CD4-positive, alpha-beta T cell treated with Interleukin-21 for 1 hour (primary cell): ENCODE data around the gene IGFN1.
"Not testable (repeated sequence)": the region's sequence is repeated elsewhere in the genome, so short reads cannot be mapped to it uniquely, and the experiment has no call there.

Source experiments
- DNase-seq: peaks from one replicate; pipeline ENCODE4 v3.0.0-alpha.2; 2020

IGFN1 gene

DNA sequence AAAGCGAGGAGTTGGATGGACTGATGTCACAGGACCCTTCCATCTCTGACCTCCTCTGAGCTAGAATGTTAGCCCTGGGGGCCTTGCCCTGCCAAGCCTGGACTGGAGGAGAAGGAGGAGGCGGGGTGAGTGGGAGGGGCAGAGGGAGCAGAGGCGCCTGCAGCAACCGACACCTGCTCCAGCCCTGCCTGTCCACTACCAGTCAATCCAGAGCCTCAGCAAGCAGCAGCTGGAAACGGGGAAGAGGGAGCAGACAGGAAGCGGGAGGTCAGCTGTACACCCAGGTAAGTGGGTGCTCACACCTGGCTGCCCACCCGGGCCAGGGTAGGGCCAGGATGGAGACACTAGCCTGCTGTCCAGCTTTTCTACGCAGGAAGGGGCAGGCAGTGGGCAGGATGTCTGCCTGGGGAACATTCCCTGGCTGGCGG, at the start of gene IGFN1:
Gene IGFN1, plus strand, starts transcription at position 201 of the 428 bp plus-strand sequence. CDS start 2,470 bp downstream, outside the sequence.
- no peak for DNase-seq

DNA sequence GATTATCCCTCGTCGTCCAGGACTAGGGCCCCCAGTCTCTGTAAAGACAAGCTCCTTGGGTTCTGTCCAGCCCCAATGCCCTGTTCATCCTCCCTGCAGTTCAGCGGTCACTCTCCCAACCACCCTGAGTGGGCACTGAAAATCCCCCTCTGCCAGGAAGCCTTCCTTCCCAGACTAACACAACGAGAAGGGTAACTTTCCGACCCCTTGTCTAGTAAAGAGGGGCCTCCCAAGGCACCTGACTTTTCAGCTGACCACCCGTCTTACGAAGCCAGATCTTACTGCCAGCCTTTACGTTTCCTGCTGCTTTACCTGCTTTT, 49.7 kb upstream of the IGFN1 start:
- DNase-seq, result no peak

DNA sequence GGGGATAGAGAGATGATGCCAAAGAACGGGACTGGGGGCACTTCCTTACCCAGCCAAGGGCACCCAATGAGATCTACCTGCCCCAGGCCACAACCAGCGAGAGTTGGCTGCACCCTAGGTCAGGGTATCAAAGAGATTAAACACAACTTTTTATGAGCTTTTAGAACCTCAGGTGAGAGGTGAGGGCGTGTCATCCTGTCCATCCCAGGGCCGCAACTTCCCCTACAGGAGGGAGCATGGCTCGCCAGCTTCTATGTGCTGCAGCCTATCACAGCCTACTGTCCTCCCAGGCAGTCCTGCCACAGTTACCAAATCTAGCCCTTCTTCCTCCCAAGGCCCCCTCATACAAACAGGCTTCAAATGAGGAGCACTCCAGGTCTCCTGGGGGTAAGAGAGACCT, 49.2 kb upstream of the IGFN1 start:
- DNase-seq, result no peak

DNA sequence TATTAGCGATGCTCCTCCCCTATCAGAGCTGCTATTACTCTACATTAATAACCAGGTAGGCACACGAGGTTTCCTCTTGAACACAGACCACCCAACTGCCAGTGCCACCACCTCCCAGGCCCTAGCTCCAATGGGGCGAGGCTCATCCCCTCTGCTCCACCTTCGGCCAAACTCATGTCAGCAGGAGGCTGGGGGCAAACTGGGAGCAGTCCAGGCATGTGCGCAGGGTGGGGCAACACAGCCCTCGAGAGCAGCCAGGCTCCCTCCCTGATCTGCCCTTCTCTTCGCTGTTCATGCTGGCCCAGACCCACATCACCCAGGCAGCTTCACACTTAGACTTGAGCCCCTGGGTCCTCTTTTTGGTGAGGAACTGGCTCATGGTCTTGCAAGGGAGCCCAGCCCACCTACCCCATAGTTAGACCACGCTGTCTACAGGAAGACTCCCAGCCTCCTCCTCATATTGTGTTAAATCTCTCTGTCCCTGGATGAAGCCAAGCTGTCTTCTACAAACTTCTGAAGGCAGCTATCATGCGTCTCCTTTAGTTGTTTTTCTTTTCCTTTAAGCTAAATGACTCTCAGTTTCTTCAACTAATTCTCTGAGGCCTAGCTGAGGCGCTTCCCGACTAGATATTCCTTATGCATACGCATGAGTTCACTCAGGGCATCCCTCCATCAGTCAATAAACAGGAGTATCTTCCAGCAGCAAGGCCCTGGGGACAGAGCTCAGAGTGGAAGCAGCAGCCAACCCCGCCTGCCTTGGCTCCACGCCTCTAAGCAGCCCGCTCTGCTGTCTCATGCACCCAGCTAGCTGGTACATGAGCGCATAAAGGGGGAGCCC, 48.4 kb upstream of the IGFN1 start:
- DNase-seq, result no peak

DNA sequence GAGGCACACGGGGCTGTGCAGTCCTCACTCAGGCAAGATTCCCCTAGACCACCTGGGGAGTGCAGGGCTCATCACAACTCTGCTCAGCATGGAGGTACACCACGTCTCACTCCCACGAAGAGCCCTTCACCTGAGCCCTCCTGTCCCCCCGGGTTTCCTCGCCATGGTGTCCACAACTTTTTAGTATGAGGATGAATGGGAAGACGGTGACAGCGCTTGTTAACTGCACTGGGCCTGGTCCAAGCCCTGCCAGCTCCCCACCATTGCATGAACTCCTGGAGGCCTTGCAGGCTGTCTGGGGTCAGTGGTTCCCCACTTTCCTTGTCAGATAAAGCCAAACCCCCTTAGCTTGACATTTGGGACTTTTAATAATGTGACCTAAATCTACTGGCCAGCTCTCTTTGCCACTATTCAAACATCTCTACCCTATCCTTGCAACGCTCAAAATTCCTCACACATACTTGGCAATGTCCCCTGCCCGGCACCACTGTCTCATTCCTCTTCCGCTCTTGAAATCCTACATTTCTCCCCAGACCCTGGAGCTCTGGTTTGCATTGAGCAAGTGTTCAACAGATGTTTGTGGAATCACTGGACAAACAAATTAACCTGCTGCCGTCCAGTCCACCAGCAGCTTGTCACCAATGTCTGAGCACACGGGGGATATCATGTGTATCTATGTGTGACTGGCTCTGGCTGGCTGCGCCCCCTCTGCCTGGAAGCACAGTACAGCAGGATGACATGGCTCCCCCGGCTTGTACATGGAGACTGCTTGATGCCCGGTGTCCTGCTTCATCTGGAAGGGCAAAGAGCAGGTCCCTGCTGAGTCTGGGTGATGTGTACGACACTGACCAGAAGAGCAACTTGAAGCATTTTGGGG, 47.5 kb upstream of the IGFN1 start:
- DNase-seq, result no peak

DNA sequence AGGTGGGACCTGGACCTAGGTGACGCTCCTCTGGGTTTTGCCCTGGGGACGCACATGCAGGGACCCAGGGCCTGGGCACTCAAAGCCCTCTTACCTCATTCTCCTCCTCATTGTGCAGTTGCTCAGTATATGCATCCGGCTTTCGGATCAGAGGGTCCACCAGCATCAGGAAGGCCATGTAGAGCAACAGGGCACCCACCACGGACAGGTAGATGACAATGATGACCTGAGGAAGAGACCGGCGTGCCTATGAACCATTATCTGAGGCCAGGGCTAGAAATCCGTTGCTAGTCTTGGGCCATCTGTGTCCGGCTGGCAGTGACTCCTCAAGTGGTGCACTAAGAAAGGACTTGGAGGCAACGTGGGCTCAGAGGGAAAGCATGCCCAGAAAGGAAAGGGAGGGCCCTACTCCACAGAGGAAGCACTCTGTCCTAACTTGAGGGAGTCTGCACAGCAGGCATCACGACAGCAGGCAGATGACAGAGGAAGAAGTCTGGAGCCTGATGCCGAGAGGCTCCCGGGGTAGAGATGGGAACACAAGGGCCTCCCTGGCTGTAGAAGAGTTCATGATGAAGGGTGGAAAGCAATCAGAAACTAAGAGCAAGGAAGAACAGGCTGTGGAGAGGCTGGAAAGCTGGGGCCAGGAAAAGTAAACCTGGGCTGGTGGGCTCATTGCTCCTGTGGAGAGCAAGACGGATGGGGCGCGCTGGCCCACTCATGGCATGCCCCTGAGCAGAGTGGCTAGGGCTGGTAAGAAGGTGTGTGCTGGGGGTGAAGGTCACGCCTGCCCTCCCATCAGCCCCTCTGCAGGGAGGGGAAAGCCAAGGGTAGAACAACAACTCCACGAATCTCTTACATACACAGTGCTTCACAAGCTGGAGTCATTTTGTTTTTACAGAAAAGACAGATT, 46.6 kb upstream of the IGFN1 start:
- no peak for DNase-seq

DNA sequence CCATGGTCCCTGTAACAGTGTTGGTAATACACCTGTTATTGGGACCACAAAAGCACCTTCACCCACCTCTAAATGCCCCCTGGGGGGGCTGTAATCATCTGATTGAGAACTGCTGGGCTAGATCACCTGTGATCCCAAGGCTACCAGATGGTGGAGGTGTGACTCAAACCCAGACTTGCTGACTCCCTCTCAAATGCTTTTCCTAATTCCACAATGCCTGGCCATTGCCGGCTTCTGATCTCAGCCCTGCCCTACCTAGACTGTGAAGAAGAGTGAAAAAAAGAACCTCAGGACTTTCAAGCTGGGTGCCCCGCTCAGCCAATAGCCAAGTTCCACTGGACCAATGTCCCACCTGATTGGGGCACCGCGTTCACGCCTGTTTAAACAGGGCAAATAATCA, 45.9 kb upstream of the IGFN1 start:
- no peak for DNase-seq

DNA sequence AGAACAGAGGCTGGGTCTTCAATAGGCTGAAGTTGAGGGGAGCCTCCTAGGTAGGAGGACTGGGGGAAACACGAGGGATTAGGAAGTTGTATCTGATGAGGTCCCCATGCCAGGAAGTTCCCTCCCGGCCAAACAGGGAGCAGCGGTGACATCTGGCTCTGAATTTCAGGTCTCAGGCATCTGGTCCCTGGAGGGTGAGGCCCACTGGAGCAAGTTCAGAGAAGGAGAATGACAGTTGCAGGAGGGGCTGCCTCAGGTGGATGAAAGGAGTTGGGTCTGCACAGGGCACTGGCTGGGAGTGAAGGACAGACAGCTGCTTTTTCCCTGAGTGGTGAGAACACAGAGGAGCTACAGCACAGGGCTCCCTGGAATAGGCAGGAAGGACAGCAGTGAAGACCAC, 45.5 kb upstream of the IGFN1 start:
- no peak for DNase-seq

DNA sequence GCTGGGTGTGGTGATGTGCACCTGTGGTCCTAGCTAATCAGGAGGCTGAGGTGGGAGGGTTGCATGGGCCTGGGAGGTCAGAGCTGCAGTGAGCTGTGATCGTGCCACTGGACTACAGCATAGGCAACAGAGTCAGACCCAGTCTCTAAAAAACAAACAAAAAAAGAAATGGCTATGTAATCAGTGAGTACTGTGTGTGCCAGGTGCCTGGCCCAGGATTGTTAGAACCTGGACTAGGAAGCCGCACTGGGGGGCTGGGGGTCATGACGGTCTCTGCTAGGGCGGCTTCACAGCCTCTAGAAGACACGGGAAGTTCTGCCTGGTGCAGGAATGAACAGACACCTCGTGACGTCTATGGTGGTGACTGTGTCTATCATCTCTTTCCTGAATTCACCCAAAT, 44.8 kb upstream of the IGFN1 start:
- DNase-seq, result no peak

DNA sequence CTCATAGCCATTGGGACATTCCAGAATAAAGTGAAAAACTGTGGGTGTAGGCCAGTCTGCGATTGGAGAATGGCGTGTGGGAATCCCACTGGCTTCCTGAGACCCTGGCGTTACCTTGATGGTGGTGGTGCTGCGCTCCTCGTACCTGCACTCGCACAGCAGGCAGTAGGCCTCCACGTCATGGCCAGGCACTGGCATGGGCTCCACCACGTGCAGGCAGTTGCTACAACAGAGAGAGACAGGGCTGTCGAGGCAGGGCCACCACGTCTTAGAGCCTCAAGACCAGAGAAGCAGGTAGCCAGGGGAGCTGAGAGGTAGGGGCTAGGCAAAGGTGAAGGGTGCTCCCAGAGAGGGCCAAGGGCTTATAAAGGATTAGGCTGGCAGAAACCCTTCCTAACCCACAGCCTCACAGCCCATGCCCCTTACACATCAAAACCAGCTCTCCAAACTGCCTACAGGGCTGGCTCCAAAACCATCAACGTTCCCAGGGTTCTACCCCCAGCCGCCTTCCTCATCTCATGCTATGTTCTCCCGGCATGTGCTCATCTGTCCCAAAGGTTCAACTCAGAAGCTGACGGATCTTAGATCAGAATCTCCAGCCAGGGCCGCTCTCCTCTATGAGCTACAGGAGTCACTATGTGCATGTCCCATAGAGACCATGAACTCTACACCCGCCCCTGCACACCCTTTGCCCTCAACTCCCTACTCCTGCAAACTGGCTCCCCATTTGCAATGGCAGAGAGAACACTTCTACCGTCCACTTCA, 43.8 kb upstream of the IGFN1 start:
- no peak for DNase-seq

DNA sequence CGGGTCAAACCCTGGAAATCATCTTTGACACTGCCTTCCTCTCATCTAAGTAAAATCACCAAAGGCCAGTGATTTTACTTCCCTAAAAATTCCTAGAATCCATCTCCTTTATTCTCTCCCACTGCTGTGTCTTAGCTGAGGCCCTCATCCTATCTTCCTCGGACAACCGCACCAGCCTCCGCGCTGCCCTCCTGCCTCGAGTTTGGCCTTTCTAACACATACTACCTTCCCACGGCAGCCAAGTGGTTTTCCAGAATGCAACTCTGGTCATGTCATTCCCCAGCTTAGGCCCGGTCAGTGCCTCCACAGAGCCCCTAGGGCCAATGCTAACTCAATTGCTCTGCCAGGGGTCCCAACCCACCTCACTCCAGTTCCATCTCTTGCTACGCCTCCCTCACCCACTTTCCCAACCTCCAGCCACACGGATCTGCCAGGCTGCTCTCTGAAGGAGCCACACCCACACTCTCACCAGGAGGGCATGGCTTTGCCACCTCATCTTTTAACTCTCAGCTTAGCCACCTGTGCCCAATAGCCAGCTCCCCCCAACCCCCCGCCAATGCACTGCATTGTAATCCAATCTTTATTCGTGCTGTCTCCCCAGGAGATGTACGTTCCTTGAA, 43.1 kb upstream of the IGFN1 start:
- no peak for DNase-seq

DNA sequence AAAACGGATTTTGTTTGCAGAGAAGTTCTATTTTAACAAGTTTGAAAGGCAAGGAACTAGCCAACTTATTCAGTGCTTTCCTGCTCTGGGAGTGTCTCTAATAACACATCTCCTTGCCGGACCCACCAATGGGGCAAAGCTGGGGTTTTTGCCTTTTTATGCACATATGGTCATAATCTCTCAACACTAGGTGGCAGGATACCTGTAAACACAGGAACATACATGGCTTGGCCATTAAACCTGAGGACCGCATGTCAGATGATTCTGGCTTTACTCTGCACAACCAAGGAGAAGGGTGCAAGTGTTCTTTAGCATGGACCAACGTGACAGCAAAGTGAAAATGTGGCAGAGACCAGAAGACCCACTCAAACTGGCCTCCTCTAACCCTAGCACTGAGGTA, 41.2 kb upstream of the IGFN1 start:
- DNase-seq, result peak; percentile 33

DNA sequence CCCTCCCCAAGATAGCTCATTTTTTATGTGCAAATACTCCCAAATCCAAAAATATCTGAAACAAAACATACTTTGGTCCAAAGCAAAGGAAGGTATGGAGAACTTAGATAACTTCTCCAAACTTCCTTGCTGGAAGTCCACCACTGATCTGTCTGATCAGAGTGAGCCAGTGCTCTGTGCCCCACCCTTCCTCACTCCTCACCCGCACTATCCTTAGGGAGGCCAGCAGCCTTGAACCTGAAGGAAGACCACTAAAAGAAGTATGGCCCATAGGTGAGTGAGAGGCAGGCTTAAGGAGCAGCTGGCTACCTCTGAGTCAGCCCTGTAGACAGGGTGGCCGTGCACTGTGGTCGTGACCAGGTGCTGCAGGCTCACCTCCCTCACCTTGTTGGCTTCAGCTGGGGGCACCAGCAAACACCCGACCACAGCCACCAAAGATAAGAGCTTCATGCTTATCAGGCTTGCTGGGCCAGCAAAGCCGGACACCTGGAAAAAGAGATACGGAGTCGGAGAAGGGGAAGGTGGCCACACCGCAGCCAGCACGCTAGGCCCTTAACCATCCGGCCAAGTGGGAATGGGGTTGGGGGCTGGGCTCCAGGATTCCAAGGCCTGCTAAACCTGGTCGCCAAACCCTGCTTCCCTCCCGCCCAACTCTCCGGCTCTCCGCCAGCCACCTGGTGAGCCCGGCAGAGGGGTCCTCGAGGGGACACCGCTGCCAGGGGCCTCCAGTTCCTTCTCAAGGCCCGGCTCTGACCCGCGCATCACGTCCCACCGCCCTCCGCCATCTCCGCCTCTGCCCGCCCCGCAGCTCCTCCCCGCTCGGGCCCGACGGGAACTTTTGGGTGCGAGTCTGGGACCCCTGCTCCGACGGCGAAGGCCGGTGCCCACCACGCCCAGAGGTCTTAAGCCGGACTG, 36.9 kb upstream of the IGFN1 start:
- no peak for DNase-seq

DNA sequence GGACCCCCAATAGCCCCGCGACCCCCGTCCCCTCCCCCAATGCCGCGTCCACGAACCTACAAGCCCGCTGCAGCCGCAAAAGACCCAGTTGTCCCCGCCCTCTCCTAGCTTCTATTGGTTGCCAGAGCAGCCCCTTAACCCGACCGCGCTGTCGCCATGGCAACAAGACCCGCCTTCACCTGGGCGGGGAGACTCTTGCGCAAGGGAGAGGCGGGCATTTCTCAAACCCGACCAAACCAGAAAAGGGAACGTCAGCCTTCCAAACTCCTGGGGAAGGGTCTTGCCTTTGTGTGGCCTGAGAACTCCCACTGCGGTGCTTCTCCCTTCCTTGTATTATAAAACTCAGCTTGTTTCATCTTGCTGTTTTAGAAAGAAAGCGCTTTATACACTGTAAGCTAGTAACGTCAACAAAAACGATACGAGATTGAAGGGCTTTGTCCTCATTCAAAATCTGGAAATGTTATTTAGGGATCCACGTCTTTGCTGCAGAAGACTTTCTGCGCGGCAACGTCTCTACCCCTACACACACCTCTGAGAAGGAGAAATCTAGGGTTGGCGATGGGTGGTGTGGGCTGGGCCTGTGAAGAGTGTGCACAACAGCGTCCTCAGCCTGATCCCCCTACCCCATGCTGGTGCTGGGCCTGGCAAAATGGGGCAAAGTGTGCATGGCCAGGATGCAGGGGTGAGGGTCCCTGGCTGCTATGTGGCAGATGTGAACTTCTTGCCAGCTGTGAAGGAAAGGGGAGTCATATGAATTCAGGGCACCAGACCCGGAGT, 36.0 kb upstream of the IGFN1 start, which contains the start of gene TMEM9:
Gene TMEM9, minus strand, starts transcription at position 86 of the 777 bp plus-strand sequence. CDS start 551 bp downstream, outside the sequence.
- peak; percentile 97 for DNase-seq

DNA sequence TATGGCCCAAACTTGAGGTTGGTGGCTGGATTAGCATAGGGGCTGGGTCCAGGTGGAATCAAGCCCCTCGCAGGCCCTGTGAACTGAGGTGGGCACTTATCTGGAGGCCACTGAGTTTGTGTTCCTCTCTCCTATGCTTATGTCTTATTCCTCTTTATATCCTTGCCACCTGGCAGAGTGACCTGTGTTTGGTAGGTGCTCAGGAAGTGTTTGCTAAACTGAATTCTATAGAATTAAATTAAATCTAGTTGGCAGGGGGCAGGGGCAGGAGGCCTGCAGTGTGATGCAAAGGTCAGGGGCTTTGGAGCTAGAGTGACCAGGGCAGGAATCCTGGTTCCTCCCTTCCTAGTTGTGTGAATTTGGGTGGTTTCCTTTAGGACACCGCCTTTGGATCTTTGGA, 35.3 kb upstream of the IGFN1 start:
- no peak for DNase-seq

DNA sequence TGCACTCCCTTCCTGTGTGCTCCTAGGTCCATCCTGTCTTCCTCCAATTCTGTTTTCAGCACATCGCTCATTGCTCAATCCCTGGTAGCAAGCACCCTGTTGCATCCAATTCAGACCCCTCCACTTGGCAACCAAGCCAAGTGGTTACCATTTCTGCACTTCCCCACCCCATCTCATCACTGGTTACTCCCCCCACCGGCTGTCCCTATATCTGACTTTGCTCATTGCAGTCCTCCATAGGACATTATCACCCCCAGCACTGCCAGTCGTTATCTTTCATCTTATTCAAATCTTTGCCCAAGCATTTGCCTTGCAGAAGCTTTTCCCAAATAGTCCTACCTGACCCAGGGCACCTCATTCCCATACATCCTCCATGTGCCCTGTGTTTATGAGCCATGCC, 34.3 kb upstream of the IGFN1 start:
- DNase-seq, result no peak

DNA sequence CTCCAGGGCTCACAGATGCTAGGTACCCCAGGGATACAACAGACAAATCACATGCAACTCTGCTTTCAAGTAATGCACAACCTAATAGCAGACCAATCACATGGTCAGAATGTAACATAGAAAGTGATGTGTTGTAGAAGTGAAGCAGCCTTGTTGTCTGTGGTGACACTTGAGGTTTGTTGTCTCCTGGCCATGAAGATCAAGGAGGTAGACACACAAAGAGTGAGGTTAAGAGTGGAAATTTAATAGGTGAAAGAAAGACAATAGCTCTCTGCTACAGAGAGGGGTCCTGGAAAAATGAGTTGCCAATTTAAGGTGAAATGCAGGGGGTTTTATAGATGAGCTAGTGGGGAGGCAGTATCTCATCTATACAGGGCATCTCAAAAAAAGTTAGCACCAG, 33.8 kb upstream of the IGFN1 start:
- no peak for DNase-seq

DNA sequence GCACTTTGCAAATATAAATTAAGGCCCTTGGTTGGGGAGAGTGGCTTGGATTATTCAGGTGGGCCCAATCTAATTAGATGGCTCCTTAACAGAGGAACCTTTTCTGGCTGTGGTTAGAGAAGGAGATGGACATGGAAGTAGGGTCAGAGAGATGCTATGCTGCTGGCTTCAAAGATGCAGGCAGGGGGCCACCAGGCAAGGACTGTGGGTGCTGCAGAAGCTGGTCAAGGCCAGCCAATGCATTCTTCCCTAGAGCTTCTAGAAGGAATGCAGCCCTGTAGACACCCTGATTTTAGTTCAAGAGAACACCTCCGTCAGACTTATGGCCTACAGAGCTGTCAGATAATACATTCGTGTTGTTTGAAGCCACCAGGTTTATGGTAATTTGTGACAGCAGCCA, 32.7 kb upstream of the IGFN1 start:
- DNase-seq, result no peak

DNA sequence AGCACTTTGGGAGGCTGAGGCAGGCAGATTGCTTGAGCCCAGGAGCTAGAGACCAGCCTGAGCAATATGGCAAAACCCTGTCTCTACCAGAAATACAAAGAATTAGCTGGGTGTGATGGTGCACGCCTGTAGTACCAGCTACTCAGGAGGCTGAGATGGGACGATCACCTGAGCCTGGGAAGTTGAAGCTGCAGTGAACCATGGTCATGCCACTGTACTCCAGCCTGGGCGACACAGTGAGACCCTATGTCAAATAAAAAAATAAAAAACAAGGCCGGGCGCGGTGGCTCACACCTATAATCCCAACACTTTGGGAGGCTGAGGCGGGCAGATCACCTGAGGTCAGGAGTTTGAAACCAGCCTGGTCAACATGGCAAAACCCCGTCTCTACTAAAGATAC, 27.6 kb upstream of the IGFN1 start:
- DNase-seq, result not testable (repeated sequence)

DNA sequence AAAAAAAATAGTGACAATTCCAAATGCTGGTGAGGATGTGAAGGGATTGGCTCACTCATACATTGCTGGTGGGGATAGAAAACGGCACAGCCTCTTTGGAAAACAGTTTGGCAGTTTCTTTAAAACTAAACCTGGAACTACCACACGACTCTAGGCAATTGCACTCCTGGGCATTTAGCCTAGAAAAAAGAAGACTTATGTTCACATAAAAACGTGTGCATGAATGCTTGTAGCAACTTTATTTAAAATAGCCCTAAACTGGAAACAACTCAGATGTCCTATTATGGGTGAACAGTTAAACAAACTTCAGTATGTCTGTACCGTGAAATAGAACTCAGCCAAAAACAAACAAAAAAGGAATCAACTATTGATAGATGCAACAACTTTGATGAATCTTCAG, 26.9 kb upstream of the IGFN1 start:
- no peak for DNase-seq
